Muscle layer of duodenum (tissue), 2 donors: ENCODE results near the gene PLEKHH2.
A peak's percentile ranks its signal among the peaks of the same experiment; 100 is the strongest.
"Not testable (repeated sequence)": the region's sequence is repeated elsewhere in the genome, so short reads cannot be mapped to it uniquely, and the experiment has no call there.

Experiments
- H3K27ac ChIP-seq: one replicate; pipeline ENCODE4 v1.7.0; 2013; ENCODE audit warnings: mild to moderate bottlenecking, low read length
- H3K27me3 ChIP-seq: one replicate; pipeline ENCODE4 v1.7.0; 2013; ENCODE audit warnings: low read depth, mild to moderate bottlenecking, control low read depth, low read length
- H3K36me3 ChIP-seq, 2 donors: one replicate each; pipeline ENCODE4 v1.7.0; 2013; ENCODE audit warnings: low read length in 2 of 2, control low read depth in 1 of 2, mild to moderate bottlenecking in 1 of 2; ENCODE audit not compliant: insufficient read depth in 2 of 2, control insufficient read depth in 1 of 2
- H3K4me1 ChIP-seq, 2 donors: one replicate each; pipeline ENCODE4 v1.7.0; 2013; ENCODE audit warnings: low read length in 2 of 2, mild to moderate bottlenecking in 2 of 2, control low read depth in 1 of 2, moderate library complexity in 1 of 2; ENCODE audit not compliant: insufficient read depth in 2 of 2, control insufficient read depth in 1 of 2
- H3K4me3 ChIP-seq, 2 donors: one replicate each; pipeline ENCODE4 v1.7.0; 2013; ENCODE audit warnings: low read length in 2 of 2, low read depth in 1 of 2, mild to moderate bottlenecking in 1 of 2
- H3K9me3 ChIP-seq, 2 donors: one replicate each; pipeline ENCODE4 v1.7.0; 2013; ENCODE audit warnings: low read length in 2 of 2, control low read depth in 1 of 2, mild to moderate bottlenecking in 1 of 2; ENCODE audit not compliant: control insufficient read depth in 1 of 2
- donor health status: healthy.

PLEKHH2 gene

GRCh38 chr2:43642363-43642762 is 5.3 kb downstream of the PLEKHH2 start:
- H3K4me3 ChIP-seq, result no peak overlapping the region

DNA sequence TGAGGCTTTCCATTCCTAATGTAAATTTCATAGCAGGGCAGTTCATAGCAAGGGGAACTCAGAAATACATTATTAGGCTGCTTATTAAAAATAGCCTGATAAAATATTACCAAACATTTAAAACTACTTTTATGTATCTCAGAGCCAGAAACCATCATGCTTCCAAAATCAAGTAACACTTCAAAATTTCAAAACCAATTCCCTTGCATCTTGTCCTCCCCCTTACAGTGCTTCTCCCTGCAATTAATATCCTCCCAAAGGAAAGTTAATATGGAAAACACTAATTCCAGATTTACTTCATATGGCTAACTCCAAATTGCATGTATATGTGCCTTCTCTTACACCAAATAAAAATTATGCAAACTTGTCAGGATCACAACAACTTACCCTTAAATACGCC is 6.6 kb downstream of the PLEKHH2 start:
- no peak overlapping the region for H3K4me3 ChIP-seq

More at GRCh38 chr2:43642363-43642762, 5.3 kb downstream of the PLEKHH2 start:
- no peak overlapping the region for H3K27ac ChIP-seq
- peaks cover 0 to 4% of the 10 kb centered on the region in 2 donors for H3K4me1 ChIP-seq
- peaks cover 0 to 3% of the 10 kb centered on the region in 2 donors for H3K9me3 ChIP-seq
- no peaks in the 10 kb centered on the region for H3K36me3 ChIP-seq
- no peaks in the 10 kb centered on the region for H3K27me3 ChIP-seq

DNA sequence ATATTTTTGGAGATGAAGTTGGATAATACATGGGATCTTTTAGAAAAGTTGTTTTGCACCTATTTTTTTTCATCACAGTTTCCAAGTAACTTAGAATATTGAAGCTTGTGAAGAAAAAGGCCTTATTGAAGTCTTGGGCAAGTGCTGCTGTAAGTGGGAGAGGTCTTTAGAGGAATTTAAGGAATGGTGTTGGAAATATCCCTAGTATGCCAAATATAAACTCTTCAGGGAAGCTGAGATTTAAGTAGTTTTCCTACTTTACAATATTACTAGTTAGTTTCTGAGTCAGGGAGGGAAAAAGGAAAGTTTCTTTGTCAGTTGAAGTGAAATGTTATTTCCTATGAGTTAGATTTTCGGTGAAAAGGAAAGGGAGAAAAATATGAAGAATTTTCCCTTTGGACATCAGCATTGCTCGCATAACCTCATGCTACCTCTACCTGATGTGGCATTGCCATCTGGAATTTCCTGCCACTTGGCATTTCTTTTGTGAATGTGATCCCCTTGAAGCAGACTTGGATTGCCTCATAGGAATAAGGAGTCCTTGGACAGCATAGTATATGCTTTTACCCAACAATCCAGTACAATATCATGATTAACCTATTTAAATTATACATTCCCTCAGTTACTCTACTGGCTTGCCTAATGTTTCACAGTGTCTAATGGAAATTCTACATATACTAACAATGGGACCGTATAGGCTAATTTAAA is 12.1 kb downstream of the PLEKHH2 start:
- no peaks in the 10 kb centered on the region for H3K9me3 ChIP-seq
- H3K36me3 ChIP-seq, result no peaks in the 10 kb centered on the region
- H3K27me3 ChIP-seq, result no peaks in the 10 kb centered on the region
- H3K4me1 ChIP-seq, result no peaks in the 10 kb centered on the region
- H3K27ac ChIP-seq, result peak overlapping the region; percentile 13
- no peak overlapping the region for H3K4me3 ChIP-seq

More for the DNA sequence above, 6.6 kb downstream of the PLEKHH2 start:
- no peaks in the 10 kb centered on the region for H3K4me1 ChIP-seq
- no peaks in the 10 kb centered on the region for H3K27me3 ChIP-seq
- H3K9me3 ChIP-seq, result peaks cover 0 to 3% of the 10 kb centered on the region in 2 donors
- no peaks in the 10 kb centered on the region for H3K36me3 ChIP-seq
- H3K27ac ChIP-seq, result no peak overlapping the region

- Histone ChIP-seq H3K27ac (no peak overlapping the region), H3K36me3 (peaks cover 0 to 3% of the 10 kb centered on the region in 2 donors), H3K4me3 (no peak overlapping the region)
Measured at GRCh38 chr2:43653506-43653905, 16.4 kb downstream of the PLEKHH2 start.

GRCh38 chr2:43657241-43657640 is 20.2 kb downstream of the PLEKHH2 start:
- Histone ChIP-seq H3K27ac (no peak overlapping the region), H3K36me3 (peaks cover 0 to 7% of the 10 kb centered on the region in 2 donors), H3K27me3 (no peaks in the 10 kb centered on the region), H3K4me1 (no peaks in the 10 kb centered on the region), H3K9me3 (peaks cover 0 to 3% of the 10 kb centered on the region in 2 donors), H3K4me3 (no peak overlapping the region)

More at GRCh38 chr2:43653506-43653905, 16.4 kb downstream of the PLEKHH2 start:
- no peaks in the 10 kb centered on the region for H3K4me1 ChIP-seq
- peaks cover 0 to 2% of the 10 kb centered on the region in 2 donors for H3K9me3 ChIP-seq
- H3K27me3 ChIP-seq, result no peaks in the 10 kb centered on the region

DNA sequence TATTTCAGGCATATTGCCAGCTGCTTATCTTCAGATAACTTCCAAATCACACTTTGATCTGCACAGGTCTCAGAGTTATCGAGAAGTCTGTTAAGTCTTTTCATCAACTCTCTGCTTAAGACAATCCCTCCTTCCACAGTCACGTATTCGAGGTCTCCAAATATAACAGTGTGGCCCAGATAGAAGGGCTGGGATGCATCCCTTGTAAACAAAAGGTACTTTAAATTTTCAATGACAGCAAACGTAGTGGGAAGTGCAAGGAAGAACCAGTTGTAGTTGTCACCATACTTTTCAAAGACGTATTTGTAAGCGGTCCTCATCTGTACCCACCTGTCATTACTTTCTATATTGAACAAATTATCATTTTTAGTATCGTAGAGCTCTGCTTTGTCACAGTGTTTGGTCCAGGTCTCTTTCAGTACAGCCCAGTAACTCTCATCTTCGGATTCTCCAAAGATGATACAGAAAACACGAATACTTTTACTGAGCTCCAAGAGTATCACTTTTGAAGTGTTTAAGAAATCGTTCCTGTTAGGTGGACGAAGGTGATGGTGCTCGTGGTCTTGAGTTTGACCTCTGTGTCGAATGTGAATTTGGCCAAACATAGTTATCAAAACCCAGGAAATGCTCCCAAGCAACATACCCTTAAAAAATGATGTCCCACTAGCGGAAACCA is 38.7 kb downstream of the PLEKHH2 start:
- peak overlapping the region; percentile 39 for H3K27ac ChIP-seq
- H3K36me3 ChIP-seq, result no peaks in the 10 kb centered on the region
- peaks cover 0 to 3% of the 10 kb centered on the region in 2 donors for H3K4me1 ChIP-seq
- H3K9me3 ChIP-seq, result no peaks in the 10 kb centered on the region
- peak overlapping the region; percentile 69 to 84 for H3K4me3 ChIP-seq
- H3K27me3 ChIP-seq, result no peaks in the 10 kb centered on the region

- H3K36me3 ChIP-seq, result no peaks in the 10 kb centered on the region
- no peaks in the 10 kb centered on the region for H3K9me3 ChIP-seq
- peaks cover 0 to 3% of the 10 kb centered on the region in 2 donors for H3K4me1 ChIP-seq
- H3K4me3 ChIP-seq, result peak within 1 kb of the TSS; percentile 69 to 84
- peak within 1 kb of the TSS; percentile 45 for H3K27ac ChIP-seq
- H3K27me3 ChIP-seq, result no peaks in the 10 kb centered on the region
Measured at GRCh38 chr2:43676322-43677050, 39.4 kb downstream of the PLEKHH2 start, which contains the start of gene C1GALT1C1L. Gene C1GALT1C1L (minus strand): TSS chr2:43676429. CDS start chr2:43676322, 107 bp downstream.

GRCh38 chr2:43677783-43678182 is 40.7 kb downstream of the PLEKHH2 start:
- not testable (repeated sequence) for H3K4me3 ChIP-seq, H3K9me3 ChIP-seq, H3K4me1 ChIP-seq, H3K27me3 ChIP-seq, H3K27ac ChIP-seq, H3K36me3 ChIP-seq

DNA sequence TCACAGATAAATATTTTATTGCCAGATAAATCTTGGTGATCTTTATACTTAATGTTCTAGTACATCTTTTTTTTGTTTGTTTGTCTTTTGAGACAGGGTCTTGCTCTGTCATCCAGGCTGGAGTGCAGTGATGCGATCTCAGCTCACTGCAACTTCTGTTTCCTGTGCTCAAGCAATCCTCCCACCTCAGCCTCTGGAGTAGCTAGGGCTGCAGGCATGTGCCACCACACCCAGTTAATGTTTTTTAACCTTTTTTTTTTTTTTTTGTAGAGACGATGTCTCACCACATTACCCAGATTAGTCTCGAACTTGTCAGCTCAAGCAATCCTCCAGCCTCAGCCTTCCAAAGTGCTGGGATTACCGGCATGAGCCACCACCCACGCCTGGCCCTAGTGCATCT is 48.3 kb downstream of the PLEKHH2 start:
- no peaks in the 10 kb centered on the region for H3K27me3 ChIP-seq
- no peak overlapping the region for H3K27ac ChIP-seq
- H3K4me3 ChIP-seq, result no peak overlapping the region
- no peaks in the 10 kb centered on the region for H3K4me1 ChIP-seq
- H3K9me3 ChIP-seq, result no peaks in the 10 kb centered on the region
- H3K36me3 ChIP-seq, result no peaks in the 10 kb centered on the region

GRCh38 chr2:43689999-43690398 is 52.9 kb downstream of the PLEKHH2 start:
- Histone ChIP-seq H3K36me3 (peaks cover 0 to 2% of the 10 kb centered on the region in 2 donors), H3K27ac (no peak overlapping the region), H3K4me3 (no peak overlapping the region), H3K27me3 (no peaks in the 10 kb centered on the region), H3K4me1 (no peaks in the 10 kb centered on the region), H3K9me3 (no peaks in the 10 kb centered on the region)

DNA sequence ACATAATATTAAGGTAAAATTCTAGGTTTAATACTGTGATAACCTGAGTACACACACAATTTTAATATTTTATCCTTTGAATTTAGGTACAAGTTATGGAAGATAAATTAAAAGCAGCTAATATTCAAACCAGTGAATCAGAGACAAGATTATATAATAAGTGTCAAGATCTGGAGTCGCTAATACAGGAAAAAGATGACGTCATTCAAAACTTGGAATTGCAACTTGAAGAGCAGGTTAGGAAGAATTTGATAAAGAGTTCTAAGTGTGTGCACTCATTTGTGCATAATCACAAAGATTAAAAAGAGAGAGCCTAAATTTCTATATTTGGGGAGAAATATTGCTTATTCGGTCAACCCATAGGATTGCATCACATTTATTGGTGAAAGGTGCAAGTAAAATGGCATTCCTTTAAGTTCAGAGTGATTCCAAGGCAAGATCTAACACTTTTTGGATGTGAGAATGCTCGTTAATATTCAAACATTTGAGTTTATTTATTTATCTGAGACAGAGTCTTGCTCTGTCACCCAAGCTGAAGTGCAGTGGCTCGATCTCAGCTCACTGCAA is 55.5 kb downstream of the PLEKHH2 start:
- H3K4me1 ChIP-seq, result no peaks in the 10 kb centered on the region
- H3K27ac ChIP-seq, result no peak overlapping the region
- H3K27me3 ChIP-seq, result no peaks in the 10 kb centered on the region
- peaks cover 0 to 2% of the 10 kb centered on the region in 2 donors for H3K36me3 ChIP-seq
- H3K4me3 ChIP-seq, result no peak overlapping the region
- no peaks in the 10 kb centered on the region for H3K9me3 ChIP-seq
